ENCODE data around the gene AKAP13.

Gene AKAP13

GRCh38 chr15:85794598-85795336 is 414.4 kb downstream of the AKAP13 start, which contains the start of gene KLHL25:
Gene KLHL25, minus strand, starts transcription at chr15:85794925. Its CDS starts 25,115 bp downstream, at chr15:85769810.
- peak; percentile 63; the same call in 1 of the 2 replicates for TF ChIP-seq MAX (IDR thresholded peaks at IDR 0.05)
- TF ChIP-seq TAF1 (IDR thresholded peaks at IDR 0.05; ENCODE audit: low read depth) = peak; percentile 86; the same call in 1 of the 2 replicates
- TF ChIP-seq, protein P1, sequence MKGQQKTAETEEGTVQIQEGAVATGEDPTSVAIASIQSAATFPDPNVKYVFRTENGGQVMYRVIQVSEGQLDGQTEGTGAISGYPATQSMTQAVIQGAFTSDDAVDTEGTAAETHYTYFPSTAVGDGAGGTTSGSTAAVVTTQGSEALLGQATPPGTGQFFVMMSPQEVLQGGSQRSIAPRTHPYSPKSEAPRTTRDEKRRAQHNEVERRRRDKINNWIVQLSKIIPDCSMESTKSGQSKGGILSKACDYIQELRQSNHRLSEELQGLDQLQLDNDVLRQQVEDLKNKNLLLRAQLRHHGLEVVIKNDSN (IDR thresholded peaks at IDR 0.05) = no peak

DNA sequence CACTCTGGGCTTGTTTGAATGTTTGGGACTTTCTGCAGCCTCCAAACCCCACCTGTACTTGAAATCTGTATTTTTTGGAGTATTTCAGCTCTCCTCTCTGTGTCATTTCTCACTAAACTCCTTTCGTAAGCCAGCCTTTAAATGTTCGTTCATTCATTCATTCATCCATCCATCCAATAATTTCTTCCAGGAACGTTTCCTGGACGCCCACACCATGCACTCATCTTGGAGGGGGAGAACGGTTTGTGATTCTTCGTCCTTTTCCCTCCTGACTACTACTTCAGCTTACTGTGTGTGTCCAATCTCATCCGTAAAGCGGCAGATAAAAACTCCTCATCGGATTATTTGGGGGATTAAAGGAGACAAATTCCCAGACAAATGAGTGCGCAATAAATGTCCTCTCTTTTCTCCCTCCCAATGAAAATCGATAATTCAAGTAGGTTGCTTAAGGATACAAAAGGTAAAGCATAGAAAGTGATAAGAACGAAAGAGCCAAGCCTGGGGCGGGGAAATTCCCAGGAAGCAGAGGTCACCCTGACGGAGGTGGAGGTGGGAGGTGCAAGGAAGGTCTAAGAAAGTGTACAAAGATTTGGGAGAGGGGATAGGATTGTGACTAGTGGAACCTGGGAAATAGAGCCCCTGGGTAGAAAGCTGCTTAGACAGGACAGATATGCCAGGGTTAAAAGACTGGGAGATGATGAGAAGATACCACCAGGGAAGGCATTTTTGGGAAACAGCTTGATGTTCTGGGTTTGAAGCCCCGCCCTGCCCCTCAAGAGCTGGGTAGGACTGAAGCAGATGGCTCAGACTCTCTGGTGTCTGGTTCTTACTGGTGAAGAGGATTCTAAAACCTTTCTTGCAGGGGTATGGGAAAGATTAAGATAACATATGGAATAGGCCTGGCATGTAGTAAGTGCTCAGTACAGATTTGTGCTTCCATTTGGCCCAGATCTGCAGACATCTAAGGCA is 415.2 kb downstream of the AKAP13 start:
- TF ChIP-seq EP300 (IDR thresholded peaks at IDR 0.05; ENCODE audit: borderline replicate concordance) (no peak), NFIC (IDR thresholded peaks at IDR 0.05) (no peak), ZBTB7A (IDR thresholded peaks at IDR 0.05; ENCODE audit: low read depth) (no peak), YY1 (IDR thresholded peaks at IDR 0.05; ENCODE audit: low read depth) (no peak), MAX (IDR thresholded peaks at IDR 0.05) (no peak), RAD21 (IDR thresholded peaks at IDR 0.05; ENCODE audit: low read depth) (no peak), FOXM1 (IDR thresholded peaks at IDR 0.05; ENCODE audit: borderline replicate concordance, low read depth) (no peak), TCF12 (IDR thresholded peaks at IDR 0.05; ENCODE audit: low read depth) (no peak), TAF1 (IDR thresholded peaks at IDR 0.05; ENCODE audit: low read depth) (no peak), TEAD4 (IDR thresholded peaks at IDR 0.05) (no peak), REST (IDR thresholded peaks at IDR 0.05; ENCODE audit: low read depth) (no peak)
- TF ChIP-seq, protein P1 (IDR thresholded peaks at IDR 0.05) = no peak
